Right lobe of liver (tissue), 6 donors: ENCODE data around the gene UBE2O. TPM values are rescaled to one million over a fixed set of nuclear protein-coding genes. Genes with fewer than 3 reads are reported as not detected.

Experiments
- ATAC-seq, 4 donors: fragments of 200-7000 bp; cut with Tn5 transposase; one replicate each; pipeline ENCODE4 v1.9.1; 2020; ENCODE audit warnings: mild to moderate bottlenecking in 4 of 4, moderate library complexity in 4 of 4
- DNase-seq, 3 donors: peaks; one replicate each; pipeline ENCODE4 v3.0.0-alpha.2; 2020
- H3K27ac ChIP-seq, 3 donors: fragments of 200-600 bp; one replicate each; pipeline ENCODE4 v1.8.0; 2022
- H3K27me3 ChIP-seq, 2 donors: fragments of 200-600 bp; one replicate each; pipeline ENCODE4 v1.8.0; 2022
- H3K36me3 ChIP-seq, 4 donors: fragments of 200-600 bp; sonication (generic) in 1 of 4; one replicate each; pipeline versions ENCODE4 v1.5.1 to v1.8.0; 2017 to 2022; ENCODE audit warnings: control low read depth in 1 of 4
- H3K4me1 ChIP-seq, 4 donors: fragments of 200-600 bp; sonication (generic) in 1 of 4; one replicate each; pipeline versions ENCODE4 v1.5.1 to v1.8.0; 2017 to 2022; ENCODE audit warnings: control low read depth in 1 of 4
- H3K4me3 ChIP-seq, 3 donors: fragments of 200-600 bp; one replicate each; pipeline ENCODE4 v1.8.0; 2022
- H3K9me3 ChIP-seq, 4 donors: fragments of 200-600 bp; sonication (generic) in 1 of 4; one replicate each; pipeline versions ENCODE4 v1.5.1 to v1.8.0; 2017 to 2022; ENCODE audit warnings: control low read depth in 1 of 4
- CTCF ChIP-seq, 4 donors: fragments of 200-600 bp in 3 of 4; fragments of 450-650 bp in 1 of 4; IDR thresholded peaks; one replicate each; pipeline versions ENCODE4 v1.5.1 to v1.8.0; 2016 to 2022; ENCODE audit warnings: antibody characterized with exemption in 4 of 4, mild to moderate bottlenecking in 2 of 4
- POLR2A ChIP-seq: fragments of 450-650 bp; IDR thresholded peaks from one replicate; pipeline ENCODE4 v1.6.1; 2017; ENCODE audit warnings: antibody characterized with exemption, mild to moderate bottlenecking
- WGBS: methylation state at CpG from one replicate; pipeline ENCODE4 v1.1.6; 2018; ENCODE audit warnings: low coverage, low lambda C conversion rate; ENCODE audit not compliant: insufficient coverage; ENCODE audit errors: missing lambda C conversion rate; 5-methylcytosine and 5-hydroxymethylcytosine counted together
- intact Hi-C, 2 donors: fragments of 100-400 bp; cut with DNase I; formaldehyde crosslinking; loops; one replicate each; pipeline versions ENCODE4 v1.11.2 to v1.14.1; 2022
- total RNA-seq, 6 experiments: library from RNA; depleted of rRNA in 2 of 6; stranded (reverse); fragments of >200 nt in 2 of 6; fragmentation: NEBNext Ultra II Directional in 3 of 6; extraction: Animal tissue kit (Norgen Biotek cat#: 25700) in 3 of 6; gene quantifications; one replicate each; pipeline versions ENCODE4 v1.1.0 to v1.2.4, GENCODE V29; 2016 to 2023
- donor health status: DM: no; HTN: yes; CAD: no.
- donor health status: DM: no; HTN: no; CAD: no.
- donor health status: DM: no; HTN: no; CAD: no.
- donor health status: DM: no; HTN: yes; CAD: no.
- donor health status: DM: no; HTN: yes; CAD: no.

The UBE2O gene
- total RNA-seq, 6 experiments from 2014 or later, result 10.0 to 12.9 (median 12.0) TPM

GRCh38 chr17:76415786-76416185 is 37.2 kb downstream of the UBE2O start:
- Histone ChIP-seq H3K9me3 (no peaks in the 10 kb centered on the region), H3K36me3 (no peaks in the 10 kb centered on the region), H3K4me3 (no peak overlapping the region), H3K4me1 (no peaks in the 10 kb centered on the region), H3K27ac (no peak overlapping the region), H3K27me3 (no peaks in the 10 kb centered on the region)
- ATAC-seq, result no peak
- intact Hi-C loops, result no loop called here
- DNase-seq, result no peak
- WGBS, result 81% methylated on average over 15 of the region's 15 CpGs
- TF ChIP-seq POLR2A (no peak), CTCF (IDR thresholded peaks at IDR 0.05) (no peak)

GRCh38 chr17:76414334-76415295 is 38.3 kb downstream of the UBE2O start:
- no peaks in the 10 kb centered on the region for H3K36me3 ChIP-seq
- ATAC-seq (peak in 3 of 4 donors; percentile 20 to 32 (median 30)), DNase-seq (peak in 1 of 3 donors; percentile 54)
- H3K4me3 ChIP-seq, result no peak overlapping the region
- no peaks in the 10 kb centered on the region for H3K9me3 ChIP-seq
- H3K27ac ChIP-seq, result no peak overlapping the region
- WGBS, result 68% methylated on average over 3 of the region's 21 CpGs
- no peaks in the 10 kb centered on the region for H3K4me1 ChIP-seq
- intact Hi-C loops, result no loop called here
- H3K27me3 ChIP-seq, result no peaks in the 10 kb centered on the region
- no peak for TF ChIP-seq CTCF (IDR thresholded peaks at IDR 0.05)
- no peak for TF ChIP-seq POLR2A

GRCh38 chr17:76411247-76411646 is 41.7 kb downstream of the UBE2O start:
- DNase-seq (no peak), ATAC-seq (no peak)
- no peaks in the 10 kb centered on the region for H3K36me3 ChIP-seq
- H3K9me3 ChIP-seq, result no peaks in the 10 kb centered on the region
- H3K27ac ChIP-seq, result no peak overlapping the region
- no peaks in the 10 kb centered on the region for H3K27me3 ChIP-seq
- intact Hi-C loops, result no loop called here
- H3K4me1 ChIP-seq, result peaks cover 0 to 10% (median 4%) of the 10 kb centered on the region in 4 donors
- no peak for TF ChIP-seq POLR2A
- no peak overlapping the region for H3K4me3 ChIP-seq
- 95% methylated on average over 3 of the region's 5 CpGs for WGBS

GRCh38 chr17:76410328-76410965 is 42.5 kb downstream of the UBE2O start:
- no peak for DNase-seq
- Histone ChIP-seq H3K27ac (no peak overlapping the region), H3K27me3 (no peaks in the 10 kb centered on the region), H3K9me3 (no peaks in the 10 kb centered on the region), H3K4me3 (no peak overlapping the region), H3K36me3 (no peaks in the 10 kb centered on the region), H3K4me1 (peaks cover 0 to 15% (median 4%) of the 10 kb centered on the region in 4 donors)
- intact Hi-C loops, result no loop called here
- WGBS, result no CpG with 5 or more reads among the region's 15 CpGs
- ATAC-seq, result no peak
- TF ChIP-seq POLR2A, result no peak
- TF ChIP-seq CTCF (IDR thresholded peaks at IDR 0.05), result no peak
